ENCODE measurements around the gene IFT80. TPM values are rescaled to one million over a fixed set of nuclear protein-coding genes. Genes with fewer than 3 reads are reported as not detected.

IFT80 gene
- total RNA-seq, 4 donors from 2014 or later: 10.5 to 35.5 (median 15.4) TPM

DNA sequence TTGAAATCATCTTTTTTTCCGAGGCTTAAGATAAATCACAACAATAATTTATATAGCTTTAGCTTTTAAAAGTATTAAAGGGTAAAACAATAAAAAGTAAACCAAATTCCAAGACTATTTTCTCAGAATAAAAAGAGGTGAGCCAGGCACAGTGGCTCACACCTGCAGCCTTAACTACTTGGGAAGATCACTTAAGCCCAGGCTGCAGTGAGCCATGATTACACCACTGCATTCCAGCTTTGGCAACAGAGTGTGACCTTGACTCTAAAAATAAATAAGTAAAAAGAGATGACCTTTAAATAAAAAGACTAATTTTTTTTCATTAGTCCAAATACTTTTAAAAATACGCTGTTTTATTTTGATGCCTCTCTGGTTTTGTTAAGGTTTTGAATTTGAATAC lies 119.4 kb downstream of the IFT80 start:
- TF ChIP-seq POLR2A (IDR thresholded peaks at IDR 0.05): no peak
- TF ChIP-seq, protein P1, sequence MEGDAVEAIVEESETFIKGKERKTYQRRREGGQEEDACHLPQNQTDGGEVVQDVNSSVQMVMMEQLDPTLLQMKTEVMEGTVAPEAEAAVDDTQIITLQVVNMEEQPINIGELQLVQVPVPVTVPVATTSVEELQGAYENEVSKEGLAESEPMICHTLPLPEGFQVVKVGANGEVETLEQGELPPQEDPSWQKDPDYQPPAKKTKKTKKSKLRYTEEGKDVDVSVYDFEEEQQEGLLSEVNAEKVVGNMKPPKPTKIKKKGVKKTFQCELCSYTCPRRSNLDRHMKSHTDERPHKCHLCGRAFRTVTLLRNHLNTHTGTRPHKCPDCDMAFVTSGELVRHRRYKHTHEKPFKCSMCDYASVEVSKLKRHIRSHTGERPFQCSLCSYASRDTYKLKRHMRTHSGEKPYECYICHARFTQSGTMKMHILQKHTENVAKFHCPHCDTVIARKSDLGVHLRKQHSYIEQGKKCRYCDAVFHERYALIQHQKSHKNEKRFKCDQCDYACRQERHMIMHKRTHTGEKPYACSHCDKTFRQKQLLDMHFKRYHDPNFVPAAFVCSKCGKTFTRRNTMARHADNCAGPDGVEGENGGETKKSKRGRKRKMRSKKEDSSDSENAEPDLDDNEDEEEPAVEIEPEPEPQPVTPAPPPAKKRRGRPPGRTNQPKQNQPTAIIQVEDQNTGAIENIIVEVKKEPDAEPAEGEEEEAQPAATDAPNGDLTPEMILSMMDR (IDR thresholded peaks at IDR 0.05): no peak
- no peak overlapping the region for H3K4me3 ChIP-seq

DNA sequence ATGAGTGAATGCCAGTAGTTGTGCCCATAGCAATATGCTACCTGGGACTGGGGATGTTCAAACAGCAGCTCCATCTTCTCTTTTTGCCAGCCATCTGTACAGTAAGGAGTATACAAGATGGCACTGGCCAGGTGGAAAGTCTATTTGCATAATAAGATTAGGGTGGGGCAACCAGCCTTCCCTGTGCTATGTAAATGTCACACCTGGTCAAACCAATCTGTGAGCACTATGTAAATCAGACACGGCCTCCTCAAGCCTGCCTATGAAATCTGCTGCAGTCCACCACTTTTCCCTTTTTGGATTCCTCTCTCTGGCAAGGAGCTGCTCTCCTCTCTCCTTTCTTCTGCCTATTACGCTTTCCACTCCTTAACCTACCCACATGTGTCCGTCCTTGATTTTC lies 120.8 kb downstream of the IFT80 start:
- Histone ChIP-seq H3K9me3 (no peaks in the 10 kb centered on the region), H3K4me1 (no peaks in the 10 kb centered on the region), H3K36me3 (no peaks in the 10 kb centered on the region), H3K27ac (no peak overlapping the region), H3K4me3 (no peak overlapping the region), H3K27me3 (no peaks in the 10 kb centered on the region)
- DNase-seq: no peak
- TF ChIP-seq, protein P1 (IDR thresholded peaks at IDR 0.05): no peak
- TF ChIP-seq POLR2A (IDR thresholded peaks at IDR 0.05): no peak

More for the DNA sequence above, 119.4 kb downstream of the IFT80 start:
- Histone ChIP-seq H3K27me3 (no peaks in the 10 kb centered on the region), H3K9me3 (no peaks in the 10 kb centered on the region), H3K4me1 (no peaks in the 10 kb centered on the region), H3K27ac (no peak overlapping the region), H3K36me3 (no peaks in the 10 kb centered on the region)
- DNase-seq: no peak

DNA sequence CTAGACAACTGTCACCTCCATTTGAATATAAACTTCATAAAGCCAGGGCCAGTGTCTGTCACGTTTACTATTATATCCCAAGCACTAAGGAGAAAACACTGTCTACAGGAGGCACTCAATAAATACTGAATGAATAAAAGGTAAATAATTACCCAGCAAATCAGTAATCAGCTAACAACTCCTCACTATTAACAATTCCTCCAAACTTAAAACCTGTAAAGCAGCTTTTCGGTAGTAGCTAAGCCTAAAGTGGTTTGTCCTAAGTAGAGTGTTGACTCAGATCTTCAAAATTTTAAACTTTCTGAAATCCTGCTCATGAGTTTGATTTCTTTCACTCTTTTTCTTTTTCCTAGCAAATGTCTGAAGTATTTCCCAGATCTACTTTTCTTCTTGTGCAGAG lies 133.9 kb downstream of the IFT80 start:
- no peak for TF ChIP-seq POLR2A (IDR thresholded peaks at IDR 0.05)
- TF ChIP-seq, protein P1 (IDR thresholded peaks at IDR 0.05): no peak
- Histone ChIP-seq H3K36me3 (no peaks in the 10 kb centered on the region), H3K4me1 (no peaks in the 10 kb centered on the region), H3K4me3 (no peak overlapping the region), H3K27ac (no peak overlapping the region), H3K9me3 (no peaks in the 10 kb centered on the region), H3K27me3 (no peaks in the 10 kb centered on the region)
- no peak for DNase-seq

DNA sequence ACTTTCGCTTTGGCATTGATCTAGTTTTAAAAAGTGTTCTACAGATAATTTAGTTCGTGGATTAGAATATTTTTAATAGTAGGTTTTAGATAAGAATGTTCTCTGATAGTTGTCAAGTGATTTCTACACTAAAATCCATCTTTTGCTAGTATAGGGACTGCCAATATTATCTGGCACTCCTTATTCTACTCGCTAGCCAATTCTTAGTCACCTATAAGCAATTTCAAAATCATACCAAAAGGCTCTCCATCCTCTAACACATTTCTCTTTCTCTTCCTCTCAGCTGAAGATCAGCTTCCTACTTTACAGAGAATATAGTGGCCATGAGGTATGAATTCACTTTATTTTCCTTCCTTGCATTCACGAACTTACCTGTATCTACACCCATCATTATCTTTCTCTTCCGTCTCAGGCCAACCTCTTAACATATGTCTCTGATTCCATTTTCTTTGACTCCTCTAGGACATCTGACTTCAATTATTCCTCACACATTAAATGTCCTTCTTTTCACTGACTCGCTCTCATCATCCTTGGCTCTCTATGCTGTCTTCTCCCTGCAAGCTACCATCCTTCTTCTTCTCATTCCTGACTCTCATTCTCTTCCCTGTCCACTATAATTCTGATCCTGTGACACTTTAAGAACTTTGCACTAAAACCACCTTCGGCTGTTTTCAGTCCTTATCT lies 138.3 kb downstream of the IFT80 start:
- Histone ChIP-seq H3K4me3 (no peak overlapping the region), H3K36me3 (no peaks in the 10 kb centered on the region), H3K9me3 (no peaks in the 10 kb centered on the region), H3K27me3 (no peaks in the 10 kb centered on the region), H3K4me1 (no peaks in the 10 kb centered on the region), H3K27ac (no peak overlapping the region)
- TF ChIP-seq POLR2A (IDR thresholded peaks at IDR 0.05): no peak
- TF ChIP-seq, protein P1 (IDR thresholded peaks at IDR 0.05): no peak
- no peak for DNase-seq

DNA sequence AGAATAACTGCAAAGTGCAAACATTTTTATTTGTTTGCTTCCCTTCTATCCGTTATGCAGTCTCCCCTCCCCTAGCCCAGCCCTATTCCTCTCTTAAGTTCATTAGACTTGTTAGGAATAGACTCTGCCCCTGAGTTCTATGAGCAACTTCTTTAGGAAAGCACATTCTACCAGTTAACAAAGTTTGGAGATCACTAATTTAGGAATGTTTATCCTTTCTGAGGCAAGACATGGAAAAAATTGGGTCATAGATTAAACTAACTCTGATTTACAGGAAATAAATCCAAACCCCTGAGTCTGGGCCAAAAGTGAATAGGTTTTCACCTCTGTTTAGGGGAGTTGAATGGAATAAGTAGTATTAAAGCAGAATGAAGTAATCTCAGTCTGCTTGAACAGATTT lies 139.4 kb downstream of the IFT80 start:
- DNase-seq: no peak
- Histone ChIP-seq H3K27ac (no peak overlapping the region), H3K27me3 (no peaks in the 10 kb centered on the region), H3K4me3 (no peak overlapping the region), H3K9me3 (no peaks in the 10 kb centered on the region), H3K4me1 (no peaks in the 10 kb centered on the region), H3K36me3 (no peaks in the 10 kb centered on the region)
- no peak for TF ChIP-seq POLR2A (IDR thresholded peaks at IDR 0.05)
- TF ChIP-seq, protein P1 (IDR thresholded peaks at IDR 0.05): no peak

Data from Peyer's patch (tissue), 4 donors.